LNCaP clone FGC (cell line): ENCODE results near the gene ANKRD16.

Experiments
- DNase-seq: peaks from one replicate; pipeline ENCODE4 v3.0.0-alpha.2; 2011; ENCODE audit warnings: low read depth
- H3K4me3 ChIP-seq: 2 replicates; pipeline ENCODE4 v1.5.1; 2011; ENCODE audit warnings: mild to moderate bottlenecking, low read depth, low read length, control low read depth
- TF ChIP-seq, protein P1 (sequence below): IDR thresholded peaks from 2 replicates; pipeline ENCODE4 v1.5.1; 2012; ENCODE audit warnings: mild to moderate bottlenecking; ENCODE audit not compliant: control insufficient read depth, insufficient read depth; ENCODE audit errors: extremely low read depth

The ANKRD16 gene

DNA sequence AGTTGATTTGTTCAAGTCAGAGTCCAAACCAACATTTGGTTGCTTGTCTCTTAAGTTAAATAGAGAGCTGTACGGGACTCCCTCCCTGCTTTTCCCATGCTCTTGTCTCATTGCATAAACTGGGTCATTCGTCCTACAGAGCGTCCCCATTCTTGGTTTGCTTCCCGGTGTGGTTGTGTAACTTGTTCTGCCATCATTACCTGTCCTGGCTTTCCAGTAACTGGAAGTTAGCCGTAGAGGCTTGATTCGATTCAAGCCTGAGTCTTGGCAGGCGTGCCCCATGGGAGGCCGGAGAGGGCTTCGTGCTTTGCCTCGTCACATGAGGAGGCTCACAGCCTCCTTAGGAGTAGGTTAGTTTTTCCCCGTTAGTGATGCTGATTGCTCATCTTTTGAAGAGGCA, 40.6 kb upstream of the ANKRD16 start:
- TF ChIP-seq, protein P1, sequence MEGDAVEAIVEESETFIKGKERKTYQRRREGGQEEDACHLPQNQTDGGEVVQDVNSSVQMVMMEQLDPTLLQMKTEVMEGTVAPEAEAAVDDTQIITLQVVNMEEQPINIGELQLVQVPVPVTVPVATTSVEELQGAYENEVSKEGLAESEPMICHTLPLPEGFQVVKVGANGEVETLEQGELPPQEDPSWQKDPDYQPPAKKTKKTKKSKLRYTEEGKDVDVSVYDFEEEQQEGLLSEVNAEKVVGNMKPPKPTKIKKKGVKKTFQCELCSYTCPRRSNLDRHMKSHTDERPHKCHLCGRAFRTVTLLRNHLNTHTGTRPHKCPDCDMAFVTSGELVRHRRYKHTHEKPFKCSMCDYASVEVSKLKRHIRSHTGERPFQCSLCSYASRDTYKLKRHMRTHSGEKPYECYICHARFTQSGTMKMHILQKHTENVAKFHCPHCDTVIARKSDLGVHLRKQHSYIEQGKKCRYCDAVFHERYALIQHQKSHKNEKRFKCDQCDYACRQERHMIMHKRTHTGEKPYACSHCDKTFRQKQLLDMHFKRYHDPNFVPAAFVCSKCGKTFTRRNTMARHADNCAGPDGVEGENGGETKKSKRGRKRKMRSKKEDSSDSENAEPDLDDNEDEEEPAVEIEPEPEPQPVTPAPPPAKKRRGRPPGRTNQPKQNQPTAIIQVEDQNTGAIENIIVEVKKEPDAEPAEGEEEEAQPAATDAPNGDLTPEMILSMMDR, result no peak
- no peak overlapping the region for H3K4me3 ChIP-seq
- no peak for DNase-seq

GRCh38 chr10:5929442-5929841, 39.7 kb upstream of the ANKRD16 start:
- no peak for DNase-seq
- TF ChIP-seq, protein P1, result no peak
- H3K4me3 ChIP-seq, result no peak overlapping the region

GRCh38 chr10:5927306-5927705, 37.6 kb upstream of the ANKRD16 start:
- no peak for DNase-seq
- TF ChIP-seq, protein P1, result no peak

DNA sequence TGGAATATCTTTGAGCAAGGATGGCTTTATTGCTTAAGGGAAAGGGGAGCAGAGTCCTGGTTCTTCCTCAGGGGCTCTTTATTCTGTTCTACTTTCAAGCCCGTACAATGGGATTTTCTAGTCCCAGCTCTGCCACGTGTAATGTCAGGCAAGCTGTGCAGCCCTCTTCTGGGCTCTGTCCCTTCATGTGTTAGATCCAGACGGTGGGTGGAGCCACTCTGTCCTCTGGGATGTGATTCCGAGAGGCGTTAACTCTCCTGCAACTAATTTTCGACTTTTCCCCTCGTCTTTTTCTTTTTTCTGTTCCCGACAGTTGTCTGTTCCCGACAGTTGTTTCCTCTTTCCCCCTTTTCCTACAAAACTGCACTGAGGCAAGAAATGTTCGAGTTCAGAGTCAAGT, 35.2 kb upstream of the ANKRD16 start:
- DNase-seq, result no peak
- H3K4me3 ChIP-seq, result no peak overlapping the region
- TF ChIP-seq, protein P1, result no peak

More at GRCh38 chr10:5927306-5927705, 37.6 kb upstream of the ANKRD16 start:
- no peak overlapping the region for H3K4me3 ChIP-seq

GRCh38 chr10:5921746-5922145, 32.1 kb upstream of the ANKRD16 start:
- TF ChIP-seq, protein P1, result no peak
- no peak for DNase-seq
- no peak overlapping the region for H3K4me3 ChIP-seq

- H3K4me3 ChIP-seq, result no peak overlapping the region
- TF ChIP-seq, protein P1, result no peak
- no peak for DNase-seq
Measured at GRCh38 chr10:5919568-5919967, 29.9 kb upstream of the ANKRD16 start.

DNA sequence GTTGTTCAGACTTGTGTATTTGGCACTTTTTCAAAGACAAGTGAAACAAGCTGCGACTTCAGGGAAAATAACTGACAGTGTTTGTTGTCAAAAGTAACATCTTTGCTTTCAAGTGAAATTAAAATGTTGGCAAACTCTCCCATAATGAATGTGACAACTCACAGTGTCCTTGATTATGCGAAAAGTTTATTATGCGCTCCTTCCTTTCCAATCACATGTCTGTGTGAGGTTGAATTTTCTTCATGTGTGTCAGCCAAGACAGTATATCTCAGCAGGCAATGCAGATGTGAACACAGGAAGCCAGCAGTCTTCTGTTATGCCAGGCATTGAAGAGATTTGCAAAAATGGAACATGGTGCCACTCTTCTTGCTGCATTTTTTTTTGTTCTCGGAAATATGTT, 29.1 kb upstream of the ANKRD16 start:
- TF ChIP-seq, protein P1, result no peak
- no peak for DNase-seq
- no peak overlapping the region for H3K4me3 ChIP-seq
